Measurements from ENCODE around the gene HUNK.

- TF ChIP-seq MYBL2 (CRISPR knock-in tag; IDR thresholded peaks at IDR 0.05) = no peak
- no peak for TF ChIP-seq ZSCAN18 (CRISPR knock-in tag; IDR thresholded peaks at IDR 0.05)
- no peak for TF ChIP-seq MLX (CRISPR knock-in tag; IDR thresholded peaks at IDR 0.05)
- no peak for TF ChIP-seq CTCF (IDR thresholded peaks at IDR 0.05)
- no peak for TF ChIP-seq ATF3 (CRISPR knock-in tag; conservative IDR thresholded peaks at IDR 0.05)
These were observed 12.3 kb downstream of the HUNK start for GRCh38 chr21:31885146-31885545.
